22Rv1 (cell line): ENCODE results near the gene CDNF.

ENCODE experiments used
- H3K27ac ChIP-seq: fragments of 450-650 bp; 2 replicates; pipeline ENCODE4 v1.5.1; 2017
- ZFX ChIP-seq: fragments of 450-650 bp; IDR thresholded peaks from 2 replicates; pipeline ENCODE4 v1.6.1; 2017; ENCODE audit warnings: antibody characterized with exemption, borderline replicate concordance
- TF ChIP-seq, protein P1 (sequence below): fragments of 450-650 bp; IDR thresholded peaks from 2 replicates; pipeline ENCODE4 v1.5.1; 2017; ENCODE audit warnings: mild to moderate bottlenecking

The CDNF gene

DNA sequence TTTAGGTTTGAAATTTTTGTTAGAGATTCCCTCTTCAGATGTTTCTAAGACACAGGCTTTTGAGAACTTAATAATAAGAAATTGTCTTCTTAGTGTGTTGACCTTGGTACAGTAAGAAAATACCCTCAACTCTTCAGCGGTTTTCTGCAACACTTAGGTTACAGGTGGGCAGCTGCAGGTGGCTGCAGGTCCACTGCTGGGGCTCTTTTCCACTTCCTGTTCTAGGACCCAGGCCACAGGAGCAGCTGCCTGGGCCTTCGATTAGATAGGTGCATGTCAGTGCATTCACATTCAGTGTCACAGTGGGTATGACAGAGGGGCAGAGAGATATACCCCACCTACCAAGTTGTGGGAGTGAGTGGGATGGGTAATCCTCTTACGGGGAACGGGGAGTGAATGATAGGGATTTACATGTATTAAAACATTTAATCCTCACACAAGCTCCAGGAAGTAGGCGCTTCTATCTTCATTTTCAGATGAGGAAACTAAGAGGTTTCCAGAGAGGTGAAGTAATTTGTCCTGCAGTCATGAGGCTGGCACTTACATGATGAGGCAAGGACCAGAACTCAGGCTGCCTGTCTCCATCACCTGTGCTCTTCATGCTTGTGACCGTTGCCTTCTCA lies 20.6 kb upstream of the CDNF start:
- no peak overlapping the region for H3K27ac ChIP-seq

DNA sequence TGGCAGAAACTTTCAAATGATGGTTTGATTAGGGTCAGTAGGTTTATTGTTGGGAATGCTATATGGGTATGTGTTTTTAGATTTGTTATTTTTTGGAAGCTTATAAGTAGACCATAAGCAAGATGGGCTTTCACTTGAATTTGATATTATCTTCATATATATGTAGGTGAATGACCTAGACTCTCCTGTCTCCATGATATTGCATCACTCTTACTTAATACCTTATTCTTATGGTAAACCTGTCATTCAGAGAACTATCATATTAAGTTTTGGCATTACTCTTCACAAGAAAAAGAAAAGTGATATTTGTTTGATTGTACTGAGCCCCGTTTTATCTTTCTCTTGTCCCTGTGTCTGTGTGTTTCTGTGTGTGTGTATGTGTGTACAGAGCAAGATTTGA lies 17.6 kb upstream of the CDNF start:
- TF ChIP-seq ZFX = no peak
- TF ChIP-seq, protein P1, sequence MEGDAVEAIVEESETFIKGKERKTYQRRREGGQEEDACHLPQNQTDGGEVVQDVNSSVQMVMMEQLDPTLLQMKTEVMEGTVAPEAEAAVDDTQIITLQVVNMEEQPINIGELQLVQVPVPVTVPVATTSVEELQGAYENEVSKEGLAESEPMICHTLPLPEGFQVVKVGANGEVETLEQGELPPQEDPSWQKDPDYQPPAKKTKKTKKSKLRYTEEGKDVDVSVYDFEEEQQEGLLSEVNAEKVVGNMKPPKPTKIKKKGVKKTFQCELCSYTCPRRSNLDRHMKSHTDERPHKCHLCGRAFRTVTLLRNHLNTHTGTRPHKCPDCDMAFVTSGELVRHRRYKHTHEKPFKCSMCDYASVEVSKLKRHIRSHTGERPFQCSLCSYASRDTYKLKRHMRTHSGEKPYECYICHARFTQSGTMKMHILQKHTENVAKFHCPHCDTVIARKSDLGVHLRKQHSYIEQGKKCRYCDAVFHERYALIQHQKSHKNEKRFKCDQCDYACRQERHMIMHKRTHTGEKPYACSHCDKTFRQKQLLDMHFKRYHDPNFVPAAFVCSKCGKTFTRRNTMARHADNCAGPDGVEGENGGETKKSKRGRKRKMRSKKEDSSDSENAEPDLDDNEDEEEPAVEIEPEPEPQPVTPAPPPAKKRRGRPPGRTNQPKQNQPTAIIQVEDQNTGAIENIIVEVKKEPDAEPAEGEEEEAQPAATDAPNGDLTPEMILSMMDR = no peak
- no peak overlapping the region for H3K27ac ChIP-seq

More for the DNA sequence above, 20.6 kb upstream of the CDNF start:
- no peak for TF ChIP-seq ZFX
- TF ChIP-seq, protein P1 = no peak

DNA sequence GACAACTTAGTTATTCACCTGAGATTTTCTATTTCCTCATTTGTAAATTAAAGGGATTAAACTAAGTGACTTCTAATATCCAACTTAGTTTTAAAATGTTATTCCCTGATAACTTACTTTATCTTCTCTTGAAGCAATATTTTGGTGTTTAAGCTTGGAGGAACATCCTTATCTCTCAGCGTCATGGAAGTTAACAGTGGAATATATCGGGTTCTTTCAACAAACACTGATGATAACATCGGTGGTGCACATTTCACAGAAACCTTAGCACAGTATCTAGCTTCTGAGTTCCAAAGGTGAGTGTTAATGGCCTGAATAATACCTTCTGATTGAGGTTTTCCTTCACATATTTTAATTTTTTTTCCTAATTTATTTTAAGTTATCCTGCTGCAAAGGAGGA lies 14.4 kb upstream of the CDNF start:
- H3K27ac ChIP-seq = no peak overlapping the region
- TF ChIP-seq ZFX = no peak
- TF ChIP-seq, protein P1 = no peak

DNA sequence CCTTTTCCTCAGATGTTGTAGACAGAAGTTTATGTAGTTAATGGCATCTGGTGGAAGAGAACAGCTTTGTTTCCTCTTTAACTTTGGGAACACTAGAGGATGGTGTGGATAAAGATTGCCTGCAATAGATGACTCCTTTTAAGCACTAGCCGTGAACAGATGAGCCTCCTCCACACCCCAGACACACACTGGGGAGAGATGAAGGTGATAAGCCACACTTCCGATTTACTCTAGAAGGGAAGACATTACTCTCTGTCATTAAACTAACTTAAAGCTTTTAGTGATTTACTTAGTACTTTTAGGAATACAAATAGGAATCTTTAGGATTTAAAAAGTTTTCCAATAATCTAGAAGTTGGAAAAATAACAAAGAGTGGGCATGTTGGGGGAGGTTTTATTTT lies 7.1 kb upstream of the CDNF start:
- H3K27ac ChIP-seq = no peak overlapping the region
- TF ChIP-seq, protein P1 = no peak
- no peak for TF ChIP-seq ZFX

DNA sequence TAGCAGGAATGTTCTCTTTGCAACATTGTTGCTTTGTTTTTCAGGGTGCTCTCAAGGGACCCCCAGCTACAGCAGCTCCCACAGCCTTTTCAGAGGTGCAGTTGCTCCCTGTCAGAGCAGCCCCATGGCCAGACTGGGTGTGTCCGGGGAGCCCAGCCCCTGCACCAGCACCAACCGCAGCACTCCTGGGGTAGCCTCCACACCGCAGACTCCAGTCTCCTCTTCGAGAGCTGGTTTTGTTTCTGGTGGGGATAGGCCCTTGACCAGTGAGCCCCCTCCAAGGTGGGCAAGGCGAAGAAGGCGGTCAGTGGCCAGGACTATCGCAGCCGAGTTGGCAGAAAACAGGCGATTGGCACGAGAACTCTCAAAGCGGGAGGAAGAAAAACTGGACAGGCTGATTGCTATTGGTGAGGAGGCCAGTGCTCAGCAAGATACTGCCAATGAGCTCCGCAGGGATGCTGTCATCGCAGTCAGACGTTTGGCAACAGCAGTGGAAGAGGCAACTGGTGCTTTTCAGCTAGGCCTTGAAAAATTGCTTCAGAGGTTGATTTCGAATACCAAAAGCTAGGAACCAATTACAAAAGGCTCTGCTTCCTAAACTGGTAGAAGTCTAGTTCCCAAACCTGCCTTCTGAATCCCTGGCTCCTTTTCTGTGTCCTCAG lies 5.6 kb upstream of the CDNF start:
- TF ChIP-seq, protein P1 = no peak
- no peak overlapping the region for H3K27ac ChIP-seq

DNA sequence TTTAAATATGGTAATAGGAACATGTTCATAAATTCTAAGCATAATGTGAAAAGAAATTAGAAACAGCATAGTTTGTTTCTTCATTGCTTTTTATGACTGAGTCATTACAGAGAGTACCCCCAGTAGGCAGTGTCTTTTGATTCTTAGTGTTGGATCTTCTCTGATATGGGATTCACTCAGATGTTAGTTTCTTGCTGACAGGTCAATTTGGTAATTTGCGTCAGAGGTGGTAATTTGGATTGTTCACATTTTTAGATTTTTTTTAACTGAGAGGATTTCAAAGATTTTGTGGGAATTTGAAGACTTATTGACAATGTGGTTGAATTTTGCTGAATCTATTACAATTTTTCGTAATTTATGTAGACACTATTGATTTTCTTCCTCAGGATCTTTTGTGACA lies 2.3 kb upstream of the CDNF start:
- H3K27ac ChIP-seq = no peak overlapping the region
- TF ChIP-seq, protein P1 = no peak
- no peak for TF ChIP-seq ZFX

DNA sequence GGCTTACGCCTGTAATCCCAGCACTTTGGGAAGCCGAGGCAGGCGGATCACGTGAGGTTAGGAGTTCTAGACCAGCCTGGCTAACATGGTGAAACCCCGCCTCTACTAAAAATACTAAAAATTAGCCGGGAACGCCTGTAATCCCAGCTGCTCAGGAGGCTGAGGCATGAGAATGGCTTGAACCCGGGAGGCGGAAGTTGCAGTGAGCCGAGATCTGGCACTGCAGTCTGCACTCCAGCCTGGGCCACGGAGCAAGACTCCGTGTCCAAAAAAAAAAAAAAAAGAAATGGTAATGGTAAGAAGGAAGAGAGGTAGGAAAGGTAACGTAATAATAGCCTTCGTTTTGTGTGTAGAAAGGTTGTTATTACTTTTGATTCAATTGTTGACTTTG lies 1.5 kb upstream of the CDNF start:
- peak overlapping the region; percentile 74 for H3K27ac ChIP-seq
- TF ChIP-seq, protein P1 = no peak
- no peak for TF ChIP-seq ZFX
